Raji (cell line): ENCODE data around the gene PAX3.

Experiments
- POLR2A ChIP-seq: IDR thresholded peaks from 2 replicates; pipeline ENCODE4 v1.6.1; 2011; ENCODE audit warnings: low read depth, low read length, control low read depth; ENCODE audit not compliant: insufficient read depth

PAX3 gene

DNA sequence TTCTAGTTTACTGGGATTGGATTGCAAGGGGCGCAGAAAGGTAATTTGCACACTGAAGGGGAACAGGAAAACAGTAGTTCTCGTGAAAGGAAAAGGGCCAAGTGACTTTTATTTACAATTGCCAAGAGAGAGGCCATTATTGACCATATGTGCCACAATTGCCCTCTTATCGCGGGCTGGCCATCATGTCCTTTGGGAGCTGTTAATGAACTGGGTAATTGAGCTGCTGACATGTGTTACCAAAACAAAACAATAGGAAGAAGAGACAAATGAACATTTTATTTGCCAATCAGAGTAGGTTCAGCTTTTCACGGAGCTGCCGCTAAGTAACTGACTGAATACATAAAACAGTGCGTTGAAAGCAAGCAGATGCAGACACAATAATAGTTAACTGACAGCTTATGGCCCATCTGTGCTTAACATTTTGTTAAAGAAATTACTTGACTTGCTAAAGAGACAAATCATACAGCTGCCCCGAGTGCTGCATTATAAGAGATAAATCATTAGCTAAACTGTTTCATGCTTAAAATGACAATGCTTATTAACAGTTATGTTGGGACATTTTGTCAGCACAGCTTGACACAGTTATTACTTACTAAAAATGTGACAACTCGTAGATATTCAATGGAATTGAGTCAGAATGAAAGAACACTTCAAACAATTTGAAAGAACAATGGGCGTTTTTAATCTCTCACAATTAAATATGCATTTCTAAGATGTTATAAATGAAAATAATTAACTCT is 57.5 kb downstream of the PAX3 start:
- TF ChIP-seq POLR2A = no peak

GRCh38 chr2:222240676-222241049 is 58.1 kb downstream of the PAX3 start:
- no peak for TF ChIP-seq POLR2A

GRCh38 chr2:222239945-222240675 is 58.7 kb downstream of the PAX3 start:
- TF ChIP-seq POLR2A = no peak

DNA sequence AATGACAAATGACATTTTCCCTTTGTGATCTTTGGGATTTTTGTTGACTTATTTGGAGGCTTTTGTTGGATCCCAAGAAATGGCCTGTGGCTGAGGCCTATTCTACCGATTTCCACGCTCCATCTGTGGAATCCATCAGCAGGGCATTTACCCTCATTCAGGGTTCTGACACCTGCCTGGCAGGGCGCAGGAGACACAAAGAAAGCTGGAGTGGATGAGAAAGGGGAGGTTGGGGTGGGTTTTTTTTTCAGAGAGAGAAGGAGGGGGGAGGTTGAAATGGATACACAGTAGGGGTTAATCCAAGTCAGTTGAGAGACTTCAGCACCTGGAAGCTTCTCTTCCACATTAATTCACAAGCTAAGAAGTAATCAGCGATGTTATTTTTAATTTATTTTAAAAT is 59.7 kb downstream of the PAX3 start:
- TF ChIP-seq POLR2A = no peak

- no peak for TF ChIP-seq POLR2A
These were observed 60.7 kb downstream of the PAX3 start for GRCh38 chr2:222238072-222238471.

DNA sequence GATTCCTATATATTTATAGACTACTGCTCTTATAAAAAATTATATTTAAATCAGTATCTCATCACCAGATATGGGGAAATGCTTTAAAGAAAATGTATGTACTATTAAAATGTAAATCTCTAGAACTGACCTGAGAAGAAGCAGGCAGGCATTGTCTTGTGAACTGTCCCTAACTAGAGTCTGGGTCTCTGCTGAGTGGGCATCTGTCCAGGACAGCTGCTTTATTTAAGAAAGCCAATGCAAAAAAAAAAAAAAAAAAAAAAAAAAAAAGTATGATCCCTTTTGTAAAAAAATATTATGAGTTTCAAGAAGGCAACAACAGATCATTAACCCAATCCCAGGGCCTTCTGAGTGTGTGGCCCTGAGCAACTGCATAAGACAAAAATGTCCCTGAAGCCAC is 66.0 kb downstream of the PAX3 start:
- TF ChIP-seq POLR2A = no peak

- TF ChIP-seq POLR2A = no peak
These were observed 66.4 kb downstream of the PAX3 start for GRCh38 chr2:222232372-222232771.

GRCh38 chr2:222228054-222228453 is 70.7 kb downstream of the PAX3 start:
- no peak for TF ChIP-seq POLR2A

DNA sequence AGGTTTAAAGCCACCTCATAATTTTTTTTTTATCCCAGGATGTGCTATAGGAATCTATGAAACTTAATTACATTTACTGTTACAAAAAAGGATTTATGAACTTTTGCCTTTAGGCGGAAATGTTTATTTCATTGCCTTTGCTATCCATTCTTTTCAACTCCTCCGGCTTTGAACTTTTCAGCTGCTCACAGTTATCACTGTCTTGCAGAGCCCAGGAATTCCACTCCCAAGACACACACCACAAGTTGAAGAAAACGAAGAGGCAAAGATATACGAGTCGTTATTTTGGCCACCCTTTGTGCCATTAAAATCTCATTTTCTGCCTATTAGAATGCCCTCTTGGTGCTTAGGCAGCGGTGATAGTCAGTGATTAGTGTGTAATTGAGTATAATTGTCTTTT is 80.0 kb downstream of the PAX3 start:
- no peak for TF ChIP-seq POLR2A

DNA sequence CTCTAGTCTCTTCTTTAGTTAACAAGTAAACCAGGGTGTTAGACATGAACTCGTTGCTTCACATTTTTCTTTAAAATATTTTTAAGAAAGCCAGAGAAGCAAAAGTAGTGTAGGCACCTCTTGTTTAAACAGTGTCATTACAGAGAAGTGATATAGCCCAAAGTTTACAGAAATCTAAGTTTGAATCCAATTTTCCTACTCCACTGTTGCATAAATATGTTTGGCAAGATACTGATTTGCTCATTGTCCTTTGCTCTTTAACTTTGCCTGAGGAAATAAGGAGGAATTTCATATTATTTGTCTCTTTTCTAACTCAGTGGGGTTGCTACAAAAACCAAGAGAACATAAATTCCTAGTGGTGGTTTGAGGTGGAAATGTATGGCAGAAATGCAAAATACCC is 81.1 kb downstream of the PAX3 start:
- no peak for TF ChIP-seq POLR2A

DNA sequence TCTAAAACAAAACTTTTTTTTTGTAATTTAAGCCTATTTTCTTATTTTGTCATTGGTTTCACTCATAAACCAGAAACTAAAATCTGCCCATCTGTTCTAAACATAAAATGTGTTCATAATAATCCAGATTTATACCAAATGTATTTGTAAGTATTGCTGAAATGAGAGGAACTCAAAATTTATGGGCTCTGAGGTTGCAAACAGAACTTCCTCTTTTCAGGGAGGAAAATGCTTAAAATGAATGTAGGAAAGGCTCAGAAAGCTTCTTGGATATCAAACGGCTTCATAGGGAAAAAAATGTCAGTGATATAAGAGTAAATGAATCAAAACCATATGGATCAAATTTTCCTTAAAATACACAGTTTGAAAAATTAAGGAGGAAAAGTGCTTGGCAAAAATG is 83.9 kb downstream of the PAX3 start:
- no peak for TF ChIP-seq POLR2A

DNA sequence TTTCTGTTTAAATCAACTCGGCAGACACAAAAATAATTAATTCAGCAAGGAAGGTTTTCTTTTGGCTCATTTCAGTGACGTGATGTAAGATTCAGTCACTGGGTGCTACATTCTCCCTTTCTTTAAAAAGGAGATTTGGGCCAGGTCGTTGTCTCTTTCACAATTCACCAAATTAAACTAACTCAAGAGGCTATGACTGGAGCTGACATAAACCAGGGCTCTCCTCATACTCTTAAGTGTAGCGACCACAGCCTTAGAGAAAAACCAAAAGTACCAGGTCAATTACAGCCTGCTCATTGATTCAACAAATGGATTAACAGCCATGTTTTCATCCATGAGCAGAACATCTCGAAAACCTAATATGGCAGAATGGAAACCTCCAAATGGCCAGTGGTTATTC is 85.7 kb downstream of the PAX3 start:
- TF ChIP-seq POLR2A = no peak

DNA sequence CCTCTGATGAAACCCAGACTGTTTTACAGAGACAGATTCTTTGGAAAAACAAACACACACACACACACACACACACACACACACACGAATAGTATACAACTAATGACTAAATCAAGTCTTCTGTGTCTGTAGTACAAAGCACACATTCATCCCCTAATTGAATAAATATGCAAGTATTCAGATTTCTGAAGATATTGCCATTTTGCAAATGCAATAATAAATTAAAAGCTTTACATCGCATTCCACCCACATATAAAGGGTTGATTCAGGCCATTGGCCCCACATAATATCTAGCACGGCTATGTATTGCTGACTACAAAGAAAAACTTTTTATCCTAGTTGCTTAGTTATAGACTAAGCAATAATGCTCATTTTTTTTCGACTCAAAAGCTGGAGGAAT is 86.2 kb downstream of the PAX3 start:
- no peak for TF ChIP-seq POLR2A

- TF ChIP-seq POLR2A = no peak
These were observed 90.6 kb downstream of the PAX3 start for GRCh38 chr2:222208010-222208690.

DNA sequence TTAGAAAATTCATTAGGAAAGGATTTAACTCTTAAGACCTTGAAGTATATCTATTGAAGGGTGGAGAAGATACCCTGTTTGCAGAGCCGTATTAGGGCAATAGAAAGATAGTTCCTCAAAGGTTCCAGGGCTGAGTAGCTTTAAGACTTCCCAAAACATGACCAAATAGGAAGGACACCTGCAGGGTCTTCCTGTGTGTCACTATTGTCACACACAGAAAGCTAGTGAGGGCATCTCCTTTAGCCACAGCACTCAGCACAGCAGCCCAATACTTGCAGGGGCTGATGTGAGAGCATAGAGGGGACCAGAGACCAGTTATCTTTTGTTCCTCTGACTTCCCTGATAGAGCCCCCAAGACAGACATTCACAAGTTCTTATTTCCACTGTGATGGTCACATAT is 93.7 kb downstream of the PAX3 start:
- TF ChIP-seq POLR2A = no peak

- no peak for TF ChIP-seq POLR2A
These were observed 95.8 kb downstream of the PAX3 start for GRCh38 chr2:222203041-222203440.
